Activated CD4-positive, alpha-beta T cell treated with anti-CD3 and anti-CD28 coated beads, Interleukin-2, amount 50 U/mL, for 16 hours (primary cell): ENCODE data around the gene IL4.
"Not testable (repeated sequence)": the region's sequence is repeated elsewhere in the genome, so short reads cannot be mapped to it uniquely, and the experiment has no call there.

Experiments
- DNase-seq: peaks from one replicate; pipeline ENCODE4 v3.0.0-alpha.2; 2020

Gene IL4

DNA sequence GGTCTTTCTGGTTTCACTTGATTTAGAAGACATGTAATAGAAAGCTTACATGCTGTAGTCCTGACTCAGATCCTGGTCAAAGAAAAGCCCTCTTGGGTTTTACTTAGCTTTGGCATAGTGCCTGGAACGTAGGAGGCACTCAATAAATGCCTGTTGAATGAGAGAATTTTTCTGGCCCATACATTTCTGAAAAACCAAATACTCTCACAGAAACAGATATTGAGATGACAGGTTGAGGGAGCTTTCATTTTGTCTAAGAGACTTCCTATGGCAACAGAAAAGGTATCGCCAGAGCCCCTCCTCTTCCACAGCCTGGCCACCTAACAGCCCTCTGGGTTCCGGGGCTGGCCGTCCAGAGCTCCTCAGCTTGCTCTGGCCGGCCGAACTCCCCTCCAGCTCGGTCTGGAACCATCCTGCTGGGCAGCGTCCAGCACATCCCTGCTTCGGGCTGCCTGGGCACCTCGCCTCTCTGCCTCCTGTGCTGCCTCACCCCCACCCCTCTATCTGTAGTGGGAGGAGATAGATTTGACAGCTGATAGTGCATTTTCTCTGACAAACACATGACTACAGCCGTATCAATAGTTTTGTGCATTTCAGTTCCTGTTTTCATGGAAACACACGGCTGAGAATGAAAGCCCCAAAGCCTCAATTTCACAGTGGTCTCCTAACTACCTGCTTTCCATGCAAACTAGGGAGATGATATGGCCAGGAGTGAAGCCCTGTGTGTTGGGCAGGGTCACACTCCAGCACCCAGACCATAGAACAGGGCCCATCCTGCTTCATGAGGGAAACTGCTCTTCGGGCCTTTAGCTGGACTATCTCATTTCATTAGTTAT lies 1.1 kb downstream of the IL4 start:
- peak; percentile 59 for DNase-seq

DNA sequence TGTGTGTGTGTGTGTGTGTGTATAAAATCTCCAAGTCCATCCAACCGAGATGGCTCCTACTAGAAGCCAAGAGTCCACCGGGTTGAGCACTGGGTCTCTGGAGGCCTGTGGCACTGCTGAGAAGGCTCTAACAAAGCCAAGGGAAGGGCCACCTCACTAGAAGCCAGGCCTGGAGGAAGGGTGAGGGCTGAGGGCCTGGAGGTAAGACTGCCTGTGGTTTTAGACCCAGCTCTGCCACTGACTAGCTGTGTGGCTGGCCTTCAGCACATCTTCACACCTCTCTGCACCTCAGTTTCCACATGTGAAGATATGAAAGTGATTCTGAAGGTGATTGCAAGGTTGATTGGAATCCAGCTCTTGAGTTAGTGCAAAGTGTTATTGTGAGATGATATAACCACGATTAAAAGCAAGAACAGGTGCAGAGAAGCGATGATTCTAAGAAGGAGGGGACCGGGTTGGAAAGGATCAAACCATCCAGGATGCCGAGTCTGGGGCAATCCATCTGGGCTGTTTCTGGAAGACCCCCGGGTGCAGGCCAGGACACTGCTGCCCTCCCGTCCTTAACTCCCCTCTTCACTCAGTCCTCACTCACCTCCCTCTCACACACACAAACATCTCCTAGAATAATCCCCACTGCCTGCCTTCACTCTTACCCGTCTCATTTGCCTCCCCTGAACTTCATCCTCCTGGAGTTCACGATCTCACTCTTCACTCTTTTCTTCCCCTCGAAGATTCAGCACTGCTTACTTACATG lies 2.3 kb downstream of the IL4 start:
- no peak for DNase-seq

DNA sequence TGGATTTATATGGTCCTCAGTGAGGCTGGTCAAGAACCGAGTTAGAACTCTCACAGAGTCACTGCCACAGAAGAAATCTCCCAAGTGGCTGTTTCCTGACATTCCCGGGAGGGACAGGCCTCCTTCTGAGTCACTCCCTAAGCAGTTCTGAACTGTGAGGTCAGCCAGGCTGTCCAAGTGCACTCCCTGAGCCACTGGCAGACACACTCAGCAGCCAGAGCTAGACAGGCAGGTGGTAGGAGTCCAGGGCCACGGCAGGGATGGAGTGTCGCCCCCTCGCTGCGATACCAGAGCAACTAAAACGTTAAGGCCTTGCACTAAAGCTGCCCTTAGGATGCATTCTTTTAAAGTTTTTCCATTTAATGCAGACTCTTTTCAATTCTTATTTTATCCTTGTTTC lies 3.4 kb downstream of the IL4 start:
- no peak for DNase-seq

DNA sequence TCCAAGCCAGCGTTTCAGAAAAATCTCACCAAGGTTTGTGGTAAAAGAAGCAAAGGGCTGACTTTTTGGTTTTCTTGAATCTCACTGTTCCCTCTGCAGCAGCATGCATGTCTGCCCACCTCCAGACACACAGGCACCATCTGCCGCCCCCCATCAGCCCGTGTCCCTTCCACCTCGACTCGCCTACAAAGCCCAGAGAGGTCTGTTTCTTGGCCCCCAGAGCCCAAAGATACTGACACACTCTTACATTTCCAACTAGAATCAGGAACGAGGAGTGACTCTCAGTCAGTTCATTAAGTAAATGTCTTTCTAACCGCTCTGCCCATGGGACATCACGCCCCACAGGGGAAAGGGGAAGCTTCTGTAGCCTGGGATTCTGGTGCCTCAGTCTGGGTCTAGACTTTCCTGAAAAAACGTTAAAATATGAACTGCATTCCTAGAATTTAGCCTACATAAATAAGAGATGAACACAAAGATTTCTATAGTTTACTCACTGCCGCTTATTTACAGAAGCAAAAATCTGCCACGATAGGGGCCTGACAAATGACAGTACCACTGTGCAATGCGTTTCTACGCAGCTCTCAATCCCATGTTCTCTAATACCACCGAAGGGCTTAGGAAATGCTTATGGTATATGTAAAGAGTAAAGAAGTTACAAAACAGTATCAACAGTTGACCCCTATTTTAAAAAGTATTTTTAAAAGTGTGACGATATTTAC lies 4.1 kb downstream of the IL4 start:
- DNase-seq: no peak

DNA sequence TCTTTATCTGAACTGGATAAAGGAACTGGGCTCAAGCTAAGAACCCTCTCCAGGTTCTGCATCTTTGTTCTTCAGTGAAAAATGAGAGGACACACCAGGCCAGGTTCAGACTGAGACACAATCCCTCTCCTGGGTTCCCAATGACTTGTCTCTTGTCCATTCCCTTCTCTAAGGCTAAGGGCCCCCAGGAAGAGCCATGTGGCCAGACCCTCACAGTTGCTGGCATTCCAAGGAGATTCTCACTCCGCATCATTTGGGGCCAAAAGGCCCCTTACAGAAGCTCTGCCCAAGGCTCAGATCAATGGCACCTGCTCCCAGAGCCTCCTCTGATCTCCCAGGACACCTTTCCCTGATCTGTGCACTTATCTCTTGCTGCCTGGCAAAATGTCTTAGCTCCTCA lies 4.9 kb downstream of the IL4 start:
- no peak for DNase-seq

- DNase-seq: no peak
These were observed 5.4 kb downstream of the IL4 start for GRCh38 chr5:132679166-132679565.

DNA sequence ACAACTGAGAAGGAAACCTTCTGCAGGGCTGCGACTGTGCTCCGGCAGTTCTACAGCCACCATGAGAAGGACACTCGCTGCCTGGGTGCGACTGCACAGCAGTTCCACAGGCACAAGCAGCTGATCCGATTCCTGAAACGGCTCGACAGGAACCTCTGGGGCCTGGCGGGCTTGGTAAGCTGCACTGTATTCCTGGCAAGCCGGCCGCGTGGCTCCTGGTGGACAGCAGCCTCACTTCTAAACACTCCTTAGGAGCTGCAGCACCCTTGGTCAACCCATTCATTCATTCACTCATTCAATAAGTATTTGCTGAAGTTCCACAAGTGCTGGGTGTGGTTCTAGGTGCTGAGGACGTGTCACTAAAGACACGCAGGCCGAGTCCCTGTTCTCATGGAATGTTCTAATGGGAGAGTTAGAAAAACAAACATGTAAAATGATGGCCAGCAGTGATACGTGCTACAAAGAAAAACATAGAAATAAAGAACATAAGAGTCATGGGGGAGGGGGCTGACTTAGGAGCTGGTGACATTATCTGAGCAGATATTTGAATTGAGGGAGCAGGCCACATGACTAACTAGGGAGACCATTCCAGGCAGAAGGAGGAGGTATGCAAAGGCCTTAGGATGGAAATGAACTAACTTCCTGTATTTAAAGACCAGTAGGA lies 6.1 kb downstream of the IL4 start:
- no peak for DNase-seq

DNA sequence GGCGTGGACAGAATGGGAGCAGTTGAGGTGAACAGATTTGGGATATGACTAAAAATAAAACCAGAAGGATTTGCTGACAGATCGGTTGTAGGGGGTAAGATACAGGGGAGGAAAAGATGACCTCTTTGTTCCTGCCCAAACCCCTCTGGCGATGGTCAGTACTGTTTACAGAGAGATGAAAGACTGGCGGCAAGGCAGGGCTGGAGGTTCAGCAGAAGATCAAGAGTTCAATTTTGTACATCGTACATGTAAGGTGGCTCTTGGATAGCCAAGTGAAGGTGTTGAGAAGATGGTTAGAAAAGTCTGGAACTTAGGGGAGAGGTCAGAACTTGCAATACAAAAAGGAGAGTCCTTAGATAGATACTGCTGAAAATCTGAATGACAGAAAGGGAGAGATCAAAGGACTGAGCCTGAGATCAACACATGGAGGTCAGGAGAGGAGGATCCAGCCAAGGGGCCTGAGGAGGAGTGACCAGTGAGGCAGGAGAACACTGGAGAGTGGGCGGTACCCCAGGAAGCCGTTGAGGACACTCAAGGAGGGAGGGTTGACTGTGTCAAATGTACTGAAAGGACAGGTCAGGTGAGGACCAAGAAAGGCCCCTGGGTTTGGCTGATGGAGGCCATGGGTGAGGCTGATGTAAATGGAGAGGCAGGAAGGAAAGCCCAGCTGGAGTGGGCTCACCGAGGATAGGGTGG lies 7.1 kb downstream of the IL4 start:
- DNase-seq: no peak

- no peak for DNase-seq
These were observed 7.7 kb downstream of the IL4 start for GRCh38 chr5:132681476-132681831.

DNA sequence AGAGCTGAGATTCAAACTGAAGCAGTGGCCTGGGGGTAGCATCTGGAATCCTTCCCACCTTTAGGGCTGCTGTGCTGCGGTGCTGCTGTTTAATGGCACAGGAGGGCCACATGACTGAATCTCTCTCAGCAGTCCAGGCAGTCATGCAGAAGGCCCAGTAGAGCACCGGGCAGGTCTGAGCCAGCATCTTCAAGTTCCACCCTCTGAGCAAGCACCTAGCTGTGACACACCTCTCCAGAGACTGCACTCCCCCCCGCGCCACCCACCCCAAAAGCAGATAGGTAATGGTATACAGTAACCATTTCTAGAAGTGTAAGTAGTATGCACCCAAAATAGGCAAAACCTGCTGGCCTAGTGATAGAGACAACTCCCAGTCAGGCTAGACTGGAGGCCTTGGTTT lies 8.2 kb downstream of the IL4 start:
- DNase-seq: no peak

GRCh38 chr5:132684491-132684890 lies 10.7 kb downstream of the IL4 start:
- DNase-seq: no peak

GRCh38 chr5:132684922-132685720 lies 11.3 kb downstream of the IL4 start:
- DNase-seq: peak; percentile 76

DNA sequence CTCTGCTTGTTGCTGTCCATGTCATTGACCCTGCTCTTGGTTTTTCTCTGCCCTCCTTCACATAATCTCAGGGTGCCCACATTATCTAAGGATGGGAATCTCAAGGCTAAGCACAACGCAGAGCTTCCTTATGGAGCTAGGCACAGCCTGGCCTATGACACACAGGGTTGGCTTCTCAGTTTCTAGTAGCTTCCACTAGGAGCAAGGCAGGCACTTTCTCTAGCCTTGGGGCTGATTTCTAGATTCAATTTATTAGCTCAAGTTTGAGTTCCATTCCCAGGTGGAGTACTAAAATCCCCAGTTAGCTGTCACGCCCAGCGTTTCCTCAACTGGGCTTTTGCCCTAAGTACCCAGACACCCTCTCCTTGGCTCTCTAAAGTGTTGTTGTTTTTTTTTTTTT lies 12.4 kb downstream of the IL4 start:
- no peak for DNase-seq

GRCh38 chr5:132687995-132688394 lies 14.2 kb downstream of the IL4 start:
- DNase-seq: peak; percentile 61

- peak; percentile 60 for DNase-seq
These were observed 14.9 kb downstream of the IL4 start for GRCh38 chr5:132688536-132689339.

DNA sequence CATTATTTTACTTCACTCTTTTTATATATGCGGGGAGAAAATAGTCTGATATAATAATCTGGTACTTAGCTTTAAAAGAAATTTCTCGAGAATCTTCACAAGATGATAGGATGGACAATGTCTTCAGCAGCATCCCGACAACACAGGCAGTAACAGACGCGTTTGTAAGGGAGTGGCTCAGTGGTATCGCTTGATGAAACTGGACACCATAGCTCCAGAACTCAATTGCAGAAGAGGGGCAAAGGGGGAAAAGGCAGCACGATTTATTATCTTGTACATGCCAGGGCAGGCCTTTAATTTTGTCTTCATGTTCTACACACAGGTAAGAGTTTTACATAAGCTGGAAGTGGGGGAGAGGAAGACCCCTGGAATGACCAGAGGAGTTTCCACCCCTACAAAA lies 15.7 kb downstream of the IL4 start:
- no peak for DNase-seq

DNA sequence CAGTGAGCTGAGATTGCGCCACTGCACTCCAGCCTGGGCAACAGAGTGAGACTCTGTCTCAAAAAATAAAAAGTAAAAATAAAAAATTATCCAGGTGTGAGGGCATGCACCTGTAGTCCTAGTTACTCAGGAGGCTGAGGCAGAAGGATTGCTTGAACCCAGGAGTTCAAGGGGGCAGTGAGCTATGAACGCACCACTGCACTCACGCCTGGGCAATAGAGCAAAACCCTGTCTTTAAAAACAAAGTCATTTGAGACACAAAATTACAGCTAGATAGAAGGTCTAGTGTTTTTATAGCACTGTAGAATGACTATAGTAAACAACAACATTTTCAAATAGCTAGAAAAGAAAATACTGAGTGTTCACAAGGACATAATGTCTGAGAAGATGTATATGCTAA lies 16.4 kb downstream of the IL4 start:
- DNase-seq: no peak

DNA sequence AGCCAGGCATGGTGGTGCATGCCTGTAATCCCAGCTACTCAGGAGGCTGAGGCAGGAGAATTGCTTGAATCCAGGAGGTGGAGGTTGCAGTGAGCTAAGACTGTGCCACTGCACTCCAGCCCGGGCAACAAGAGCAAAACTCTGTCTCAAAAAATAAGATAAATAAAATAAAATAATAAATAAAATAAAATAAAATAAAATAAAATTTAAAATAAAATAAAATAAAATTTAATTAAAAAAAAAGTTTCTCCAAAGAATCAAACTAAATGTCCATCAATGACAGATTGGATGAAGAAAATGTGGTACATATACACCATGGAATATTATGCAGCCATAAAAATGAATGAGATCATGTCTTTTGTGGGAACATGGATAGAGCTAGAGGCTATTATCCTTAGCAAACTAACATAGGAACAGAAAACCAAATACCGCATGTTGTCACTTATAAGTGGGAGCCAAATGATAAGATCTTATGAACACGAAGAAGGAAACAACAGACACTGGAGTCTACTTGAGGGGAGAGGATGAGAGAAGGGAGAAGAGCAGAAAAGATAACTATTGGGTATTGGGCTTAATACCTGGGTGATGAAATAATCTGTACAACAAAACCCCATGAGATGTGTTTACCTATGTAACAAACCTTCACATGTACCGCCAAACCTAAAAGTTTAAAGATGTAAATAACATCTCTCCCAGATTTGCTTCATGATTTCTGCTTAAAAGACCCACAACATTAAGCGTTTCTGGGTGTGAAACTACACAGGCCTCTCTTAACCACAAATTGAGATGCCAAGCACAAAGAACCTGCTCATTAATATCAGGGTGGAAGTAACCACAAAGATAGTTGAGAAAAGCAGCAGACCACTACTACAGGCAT lies 18.2 kb downstream of the IL4 start:
- not testable (repeated sequence) for DNase-seq

DNA sequence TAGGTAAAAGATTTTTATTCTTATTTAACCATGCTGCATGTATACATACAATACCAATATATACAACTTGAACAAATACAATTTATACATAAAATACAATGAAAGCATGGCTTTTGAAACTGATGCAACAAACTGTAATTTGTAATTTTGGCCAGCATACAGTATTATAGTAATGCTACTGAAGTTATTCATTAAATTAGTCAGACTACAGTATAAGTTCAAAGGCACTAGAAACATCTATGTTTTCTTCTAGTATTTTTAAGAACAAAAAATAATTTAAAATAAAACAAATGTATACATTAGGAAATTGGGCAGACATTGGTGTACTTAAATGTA lies 18.8 kb downstream of the IL4 start:
- no peak for DNase-seq

- DNase-seq: no peak
These were observed 22.2 kb downstream of the IL4 start for GRCh38 chr5:132695956-132696355.
